K562 (cell line): ENCODE data around the gene COL13A1. TPM values are rescaled to one million over a fixed set of nuclear protein-coding genes. Genes with fewer than 3 reads are reported as not detected.

Experiments used
- ATAC-seq: fragments of 200-7000 bp; cut with Tn5 transposase; 3 replicates; pipeline ENCODE4 v1.9.1; 2020; ENCODE audit warnings: moderate library complexity
- BruUV-seq: library from RNA; stranded (reverse); fragments of 400-500 nt; replicated peaks from 2 replicates; lab custom pipeline; 2021; lab: Mats Ljungman, UMichigan
- CTCF ChIA-PET: fragments of 300-600 bp; formaldehyde crosslinking; extraction: SDS; loops from one replicate; lab custom pipeline; 2021; ENCODE audit warnings: low intra/inter-chr PET ratio; lab: Yijun Ruan, JAX
- POLR2A ChIA-PET: fragments of 300-600, 350-650 bp; sonication (Branson Sonifier 250); formaldehyde crosslinking; extraction: SDS; loops from one replicate; lab custom pipeline; 2021; ENCODE audit warnings: antibody characterized with exemption, inconsistent platforms; lab: Yijun Ruan, JAX
- DNase-seq, 4 experiments: peaks; one replicate each; pipeline versions ENCODE4 v3.0.0 to v3.0.0-alpha.2; 2011 to 2018; ENCODE audit warnings: low spot score in 3 of 4, mixed read lengths in 3 of 4; ENCODE audit errors: extremely low read depth in 1 of 4
- FAIRE-seq: peaks from 2 replicates; lab custom pipeline; 2011; peaks lifted over from hg19 to GRCh38; lab: Jason Lieb, UNC
- H2AFZ ChIP-seq: 2 replicates; pipeline ENCODE4 v1.6.0; 2011; ENCODE audit warnings: low read depth, low read length, control low read depth, inconsistent platforms
- H3K27ac ChIP-seq: fragments of 200-600 bp; 3 replicates; pipeline ENCODE4 v1.8.0; 2011; ENCODE audit warnings: low read depth, mild to moderate bottlenecking, control low read depth, inconsistent platforms, low read length, moderate library complexity, mixed read lengths; ENCODE audit errors: extremely low read depth
- H3K27me3 ChIP-seq, 2 experiments: fragments of 300-600 bp in 1 of 2; 2 replicates in 1 of 2; 3 replicates in 1 of 2; pipeline versions ENCODE4 v1.6.0 to v1.8.0; 2011; ENCODE audit warnings: inconsistent platforms in 2 of 2, low read length in 2 of 2, mild to moderate bottlenecking in 1 of 2, mixed read lengths in 1 of 2, moderate library complexity in 1 of 2; ENCODE audit not compliant: control insufficient read depth in 2 of 2, insufficient read depth in 2 of 2
- H3K36me3 ChIP-seq: fragments of 300-600 bp; 3 replicates; pipeline ENCODE4 v1.8.0; 2011; ENCODE audit warnings: mild to moderate bottlenecking, low read length, inconsistent platforms; ENCODE audit not compliant: control insufficient read depth, insufficient read depth
- H3K4me1 ChIP-seq, 2 experiments: fragments of 200-600 bp in 1 of 2; replicated peaks in 1 of 2; 2 replicates in 1 of 2; 3 replicates in 1 of 2; pipeline versions ENCODE4 v1.5.1 to v1.8.0; 2011; ENCODE audit warnings: inconsistent platforms in 2 of 2, low read length in 2 of 2, mild to moderate bottlenecking in 1 of 2, mixed read lengths in 1 of 2, moderate library complexity in 1 of 2; ENCODE audit not compliant: control insufficient read depth in 2 of 2, insufficient read depth in 2 of 2
- H3K4me2 ChIP-seq: 2 replicates; pipeline ENCODE4 v1.6.1; 2011; ENCODE audit warnings: low read length, control low read depth, inconsistent platforms, mixed read lengths; ENCODE audit not compliant: insufficient read depth
- H3K4me3 ChIP-seq: fragments of 200-600 bp; sonication (generic), shearing (Covaris generic); 2 replicates; pipeline ENCODE4 v1.5.1; 2016; ENCODE audit warnings: control low read depth, inconsistent platforms
- H3K79me2 ChIP-seq: fragments of 200-600 bp; 3 replicates; pipeline ENCODE4 v1.8.0; 2011; ENCODE audit warnings: low read length, inconsistent platforms; ENCODE audit not compliant: control insufficient read depth, insufficient read depth
- H3K9ac ChIP-seq, 2 experiments: 2 replicates each; pipeline versions ENCODE4 v1.6.0 to v1.6.1; 2011; ENCODE audit warnings: low read depth in 2 of 2, low read length in 2 of 2, control low read depth in 1 of 2, inconsistent platforms in 1 of 2, mild to moderate bottlenecking in 1 of 2, mixed read lengths in 1 of 2; ENCODE audit not compliant: insufficient read depth in 1 of 2
- H3K9me1 ChIP-seq: one replicate; pipeline ENCODE4 v1.6.0; 2011; ENCODE audit warnings: inconsistent platforms, mild to moderate bottlenecking, low read length, moderate library complexity; ENCODE audit not compliant: control insufficient read depth, insufficient read depth
- H3K9me3 ChIP-seq: replicated peaks from 2 replicates; pipeline ENCODE4 v1.5.1; 2011; ENCODE audit warnings: low read depth, low read length, inconsistent platforms; ENCODE audit not compliant: control insufficient read depth, insufficient read depth
- H4K20me1 ChIP-seq: replicated peaks from 2 replicates; pipeline ENCODE4 v1.6.1; 2011; ENCODE audit warnings: low read length, inconsistent platforms, mixed read lengths; ENCODE audit not compliant: control insufficient read depth, insufficient read depth
- COPS2 ChIP-seq: fragments of 450-650 bp; conservative IDR thresholded peaks from 2 replicates; pipeline ENCODE4 v1.6.1; 2016; ENCODE audit warnings: mild to moderate bottlenecking, moderate library complexity
- DIDO1 ChIP-seq: fragments of 450-650 bp; IDR thresholded peaks from 2 replicates; pipeline ENCODE4 v1.6.1; 2016; ENCODE audit warnings: low read depth, missing biosample characterization, missing genetic modification characterization
- GTF2A2 ChIP-seq: IDR thresholded peaks from 2 replicates; pipeline ENCODE4 v1.6.1; 2016; ENCODE audit warnings: mild to moderate bottlenecking, missing genetic modification characterization, missing compliant biosample characterization
- NELFE ChIP-seq: IDR thresholded peaks from 2 replicates; pipeline ENCODE4 v1.6.1; 2011; ENCODE audit warnings: mild to moderate bottlenecking; ENCODE audit not compliant: insufficient read depth, insufficient read length
- NKRF ChIP-seq: fragments of 450-650 bp; IDR thresholded peaks from 2 replicates; pipeline ENCODE4 v1.6.1; 2016; ENCODE audit warnings: borderline replicate concordance
- POLR3G ChIP-seq: IDR thresholded peaks from 2 replicates; pipeline ENCODE4 v1.6.1; 2011; ENCODE audit not compliant: insufficient read length, insufficient replicate concordance; ENCODE audit errors: extremely low read depth
- STAT5A ChIP-seq: IDR thresholded peaks from 2 replicates; pipeline ENCODE4 v1.6.1; 2012; ENCODE audit warnings: low read length, inconsistent platforms, borderline replicate concordance
- ZC3H8 ChIP-seq: fragments of 450-650 bp; IDR thresholded peaks from 2 replicates; pipeline ENCODE4 v1.6.1; 2017
- ZMIZ1 ChIP-seq, 2 experiments: fragments of 150-350 bp in 1 of 2; IDR thresholded peaks; 2 replicates each; pipeline ENCODE4 v1.6.1; 2012 to 2016; ENCODE audit warnings: low read depth in 2 of 2, low read length in 2 of 2, mild to moderate bottlenecking in 1 of 2, moderate library complexity in 1 of 2
- ZNF589 ChIP-seq: fragments of 200-800 bp; sonication (Bioruptor generic); IDR thresholded peaks from 2 replicates; pipeline ENCODE4 v1.6.1; 2016; ENCODE audit warnings: low read depth, missing genetic modification characterization, missing compliant biosample characterization
- WGBS: fragments of 100-300 bp; shearing (Covaris generic); methylation state at CpG from one replicate; pipeline ENCODE4 v1.1.6; 2016; ENCODE audit warnings: low coverage, mixed read lengths; ENCODE audit not compliant: insufficient coverage; ENCODE audit errors: missing lambda C conversion rate; 5-methylcytosine and 5-hydroxymethylcytosine counted together
- in situ Hi-C: fragments of 300-500 bp; cut with MboI; formaldehyde crosslinking; loops from 4 replicates; pipeline ENCODE4 v1.15.0; 2018; ENCODE audit warnings: inconsistent platforms, mixed read lengths
- intact Hi-C: fragments of 100-400 bp; cut with micrococcal nuclease; formaldehyde crosslinking; loops from 2 replicates; pipeline ENCODE4 v1.14.2; 2022
- polyA plus RNA-seq, 8 experiments: library from polyadenylated mRNA; depleted of rRNA in 4 of 8; stranded (reverse) in 5 of 8; unstranded in 3 of 8; fragments of >200 nt; fragmentation: Nextera tagmentation in 2 of 8; fragmentation: Illumina TruSeq in 1 of 8; extraction: Ambion mirVana in 2 of 8; extraction: Trizol in 1 of 8; gene quantifications; 2 replicates each; pipeline versions ENCODE4 v1.2.1 to v1.2.3, GENCODE V29; 2011 to 2014; ENCODE audit warnings: inconsistent platforms in 1 of 8, missing spikeins in 1 of 8
- total RNA-seq, 7 experiments: library from RNA; depleted of rRNA in 6 of 7; stranded (reverse); fragments of >200 nt in 6 of 7; fragmentation: Illumina TruSeq in 2 of 7; extraction: Trizol in 2 of 7; gene quantifications; 2 replicates each; pipeline versions ENCODE4 v1.2.1 to v1.2.3, GENCODE V29; 2011 to 2021; ENCODE audit warnings: low replicate concordance in 1 of 7
- TF ChIP-seq, protein P1 (sequence below): sonication (generic); formaldehyde crosslinking; IDR thresholded peaks from 2 replicates; pipeline ENCODE4 v1.5.0; 2020; ENCODE audit warnings: missing genetic modification reagents
- TF ChIP-seq, protein P2 (sequence below): fragments of 450-650 bp; IDR thresholded peaks from 2 replicates; pipeline ENCODE4 v1.7.0; 2016; ENCODE audit warnings: borderline replicate concordance
- TF ChIP-seq, protein P3 (sequence below): fragments of 250-450 bp; sonication (Bioruptor Pico); IDR thresholded peaks from 2 replicates; pipeline ENCODE4 v1.8.0; 2021; ENCODE audit warnings: moderate library complexity, mild to moderate bottlenecking, inconsistent platforms

The COL13A1 gene
- total and polyA plus RNA-seq, 9 of the 15 experiments (the other 6 are each of a cell fraction or from before 2014, with no cell fraction given), result not detected

DNA sequence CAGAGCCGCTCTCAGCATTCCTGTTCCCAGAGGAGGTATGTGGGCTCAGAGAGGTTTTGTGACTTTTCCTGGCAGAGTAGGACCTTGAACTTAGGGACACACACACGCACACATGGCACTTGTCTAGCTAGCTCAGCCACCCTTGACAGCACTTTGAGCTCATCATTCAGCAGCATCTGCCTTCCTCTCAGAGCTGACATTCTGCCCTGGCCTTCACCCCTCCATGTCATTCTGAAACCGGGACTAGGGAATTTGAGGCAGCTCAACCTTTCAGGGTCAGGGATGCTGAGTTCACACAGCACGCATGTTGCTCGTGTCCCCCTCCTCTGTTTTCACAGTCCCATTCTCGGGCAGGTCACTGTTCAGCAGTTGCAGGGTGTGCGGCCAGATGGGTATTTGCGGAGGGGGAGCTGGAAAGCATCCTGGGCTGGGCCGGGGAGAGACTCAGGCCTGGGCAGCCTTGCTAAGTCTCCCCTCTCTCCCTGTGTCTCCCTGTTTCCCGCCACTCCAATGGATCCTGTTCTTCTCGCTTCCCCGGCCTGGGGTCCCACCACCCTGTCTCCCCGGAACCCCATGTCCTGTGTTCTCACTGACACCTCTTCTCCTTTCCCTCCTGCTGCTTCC, 78.0 kb downstream of the COL13A1 start:
- 3% methylated on average over 12 of the region's 13 CpGs for WGBS
- no peak overlapping the region for H3K4me3 ChIP-seq
- H3K4me1 ChIP-seq, result no peaks in the 10 kb centered on the region
- ChIA-PET CTCF (no interaction called here), POLR2A (interaction anchor here (1.0 kb wide), 1 partner anchor 9 kb away, joined by 3 read pairs; no protein-coding TSS in a partner anchor)
- TF ChIP-seq, protein P1, sequence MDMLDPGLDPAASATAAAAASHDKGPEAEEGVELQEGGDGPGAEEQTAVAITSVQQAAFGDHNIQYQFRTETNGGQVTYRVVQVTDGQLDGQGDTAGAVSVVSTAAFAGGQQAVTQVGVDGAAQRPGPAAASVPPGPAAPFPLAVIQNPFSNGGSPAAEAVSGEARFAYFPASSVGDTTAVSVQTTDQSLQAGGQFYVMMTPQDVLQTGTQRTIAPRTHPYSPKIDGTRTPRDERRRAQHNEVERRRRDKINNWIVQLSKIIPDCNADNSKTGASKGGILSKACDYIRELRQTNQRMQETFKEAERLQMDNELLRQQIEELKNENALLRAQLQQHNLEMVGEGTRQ (CRISPR knock-in tag), result no peak
- no peak for TF ChIP-seq GTF2A2
- TF ChIP-seq ZC3H8, result no peak
- TF ChIP-seq POLR3G, result no peak
- TF ChIP-seq, protein P2, sequence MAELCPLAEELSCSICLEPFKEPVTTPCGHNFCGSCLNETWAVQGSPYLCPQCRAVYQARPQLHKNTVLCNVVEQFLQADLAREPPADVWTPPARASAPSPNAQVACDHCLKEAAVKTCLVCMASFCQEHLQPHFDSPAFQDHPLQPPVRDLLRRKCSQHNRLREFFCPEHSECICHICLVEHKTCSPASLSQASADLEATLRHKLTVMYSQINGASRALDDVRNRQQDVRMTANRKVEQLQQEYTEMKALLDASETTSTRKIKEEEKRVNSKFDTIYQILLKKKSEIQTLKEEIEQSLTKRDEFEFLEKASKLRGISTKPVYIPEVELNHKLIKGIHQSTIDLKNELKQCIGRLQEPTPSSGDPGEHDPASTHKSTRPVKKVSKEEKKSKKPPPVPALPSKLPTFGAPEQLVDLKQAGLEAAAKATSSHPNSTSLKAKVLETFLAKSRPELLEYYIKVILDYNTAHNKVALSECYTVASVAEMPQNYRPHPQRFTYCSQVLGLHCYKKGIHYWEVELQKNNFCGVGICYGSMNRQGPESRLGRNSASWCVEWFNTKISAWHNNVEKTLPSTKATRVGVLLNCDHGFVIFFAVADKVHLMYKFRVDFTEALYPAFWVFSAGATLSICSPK, result no peak
- TF ChIP-seq STAT5A, result no peak
- no peak for TF ChIP-seq NKRF
- TF ChIP-seq DIDO1 (tag), result no peak
- TF ChIP-seq ZMIZ1 (IDR thresholded peaks at IDR 0.05; ENCODE audit: low read depth in 2 of 2, low read length in 2 of 2), result no peak
- TF ChIP-seq NELFE, result no peak
- TF ChIP-seq ZNF589 (CRISPR knock-in tag), result no peak
- TF ChIP-seq, protein P3, sequence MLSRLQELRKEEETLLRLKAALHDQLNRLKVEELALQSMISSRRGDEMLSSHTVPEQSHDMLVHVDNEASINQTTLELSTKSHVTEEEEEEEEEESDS (CRISPR knock-in tag), result no peak
- TF ChIP-seq COPS2, result no peak
- no peaks in the 10 kb centered on the region for H3K36me3 ChIP-seq
- H2AFZ ChIP-seq, result no peak overlapping the region
- H3K9ac ChIP-seq, result no peak overlapping the region
- no peak overlapping the region for H3K27ac ChIP-seq
- peaks cover 43% of the 10 kb centered on the region for H4K20me1 ChIP-seq
- BruUV-seq, result no TSS peak
- no peak for ATAC-seq
- H3K9me1 ChIP-seq, result no peaks in the 10 kb centered on the region
- FAIRE-seq, result no peak
- intact Hi-C loops, result no loop called here
- no peaks in the 10 kb centered on the region for H3K9me3 ChIP-seq
- DNase-seq, result no peak
- in situ Hi-C loops, result no loop called here
- H3K79me2 ChIP-seq, result no peaks in the 10 kb centered on the region
- peaks cover 43 to 85% of the 10 kb centered on the region in 2 experiments for H3K27me3 ChIP-seq
- H3K4me2 ChIP-seq, result no peak overlapping the region
